HG03064 (cell line): ENCODE results near the gene HCAR2.
"Not testable (repeated sequence)": the region's sequence is repeated elsewhere in the genome, so short reads cannot be mapped to it uniquely, and the experiment has no call there.

ENCODE experiments used
- ATAC-seq: cut with Tn5 transposase; IDR thresholded peaks from one replicate; pipeline ENCODE4 v1.9.1; 2021; ENCODE audit warnings: low read depth; ENCODE audit not compliant: unreplicated experiment

The HCAR2 gene

DNA sequence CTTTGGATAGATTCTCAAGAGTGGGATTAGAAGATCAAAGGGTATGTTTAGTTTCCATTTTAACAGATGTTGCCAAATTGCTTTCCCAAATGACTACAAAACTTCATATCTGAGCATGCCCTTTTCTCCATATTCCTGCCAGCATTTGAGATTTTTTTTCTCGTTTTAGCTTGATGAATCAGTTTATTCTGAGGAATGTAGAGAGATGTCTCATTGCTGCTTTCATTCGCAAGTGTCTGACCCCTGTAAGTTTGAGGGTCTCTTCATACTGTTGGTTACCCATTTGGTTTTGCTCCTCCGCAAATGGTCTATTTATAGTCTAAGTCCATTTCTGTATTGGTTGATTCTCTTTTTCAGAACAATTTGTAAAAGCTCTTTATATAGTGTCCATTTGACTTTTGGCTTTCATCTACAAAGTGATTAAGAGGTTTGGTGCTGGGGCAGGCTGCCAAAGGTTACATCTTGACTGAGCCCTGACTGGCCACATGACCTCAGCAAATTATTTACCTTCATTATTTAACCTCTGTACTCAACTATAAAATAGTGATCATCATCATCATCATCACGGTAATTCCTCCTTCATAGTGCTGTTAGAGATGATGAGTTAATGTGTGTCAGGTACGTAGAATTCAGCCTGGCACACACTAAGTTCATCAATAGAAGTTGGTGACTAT, 33.6 kb downstream of the HCAR2 start:
- ATAC-seq, result no peak

DNA sequence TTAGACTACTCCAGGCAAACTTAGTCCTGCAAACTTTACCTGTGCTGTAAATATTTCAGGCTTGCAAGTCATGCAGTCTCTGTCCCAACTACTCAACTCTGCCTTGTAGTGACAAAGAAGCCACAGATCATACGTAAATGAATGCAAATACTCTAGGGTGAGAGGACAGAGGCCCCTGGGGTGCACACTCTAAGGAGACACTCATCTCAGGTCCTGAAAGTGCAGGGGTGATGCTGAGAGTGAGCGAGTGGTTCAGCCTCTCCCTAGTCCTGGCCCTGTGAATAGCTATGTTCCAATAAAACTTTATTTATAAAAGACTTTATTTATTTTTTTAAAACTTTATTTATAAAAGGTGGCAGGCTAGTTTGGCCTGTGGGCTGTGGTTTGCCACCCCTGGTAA, 34.9 kb downstream of the HCAR2 start:
- ATAC-seq, result no peak

DNA sequence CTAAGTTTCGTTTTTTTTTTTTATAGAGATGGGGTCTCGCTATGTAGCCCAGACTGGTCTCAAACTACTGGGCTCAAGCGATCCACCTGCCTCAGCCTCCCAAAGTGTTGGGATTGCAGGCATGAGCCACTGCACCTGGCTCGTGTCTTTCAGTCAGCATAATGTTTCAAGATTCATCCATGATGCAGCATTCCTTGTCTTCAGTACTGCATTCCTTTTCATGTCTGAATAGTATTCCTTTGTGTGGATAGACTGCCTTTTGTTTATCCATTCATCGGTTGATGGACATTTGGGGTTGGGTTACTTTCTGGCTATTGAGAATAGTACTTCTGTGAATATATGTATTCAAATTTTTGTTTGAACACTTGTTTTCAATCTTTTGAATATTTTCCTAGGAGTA, 37.4 kb downstream of the HCAR2 start:
- ATAC-seq, result no peak

DNA sequence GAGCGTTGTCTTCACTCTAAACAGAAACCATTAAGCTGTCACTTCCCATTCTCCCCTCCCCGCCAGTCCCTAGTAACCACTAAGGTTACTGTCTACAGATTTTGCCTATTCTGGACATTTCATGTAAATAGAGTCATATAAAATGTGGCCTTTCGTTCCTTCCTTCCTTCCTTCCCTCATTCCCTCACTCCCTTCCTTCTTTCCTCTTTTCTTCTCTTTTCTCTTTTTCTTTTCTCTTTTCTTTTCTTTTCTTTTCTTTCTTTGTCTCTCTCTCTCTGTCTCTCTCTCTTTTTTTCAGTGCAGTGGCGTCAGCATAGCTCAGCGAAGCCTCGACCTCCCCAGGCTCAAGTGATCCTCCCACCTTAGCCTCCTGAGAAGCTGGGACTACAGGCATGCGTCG, 37.8 kb downstream of the HCAR2 start:
- no peak for ATAC-seq

DNA sequence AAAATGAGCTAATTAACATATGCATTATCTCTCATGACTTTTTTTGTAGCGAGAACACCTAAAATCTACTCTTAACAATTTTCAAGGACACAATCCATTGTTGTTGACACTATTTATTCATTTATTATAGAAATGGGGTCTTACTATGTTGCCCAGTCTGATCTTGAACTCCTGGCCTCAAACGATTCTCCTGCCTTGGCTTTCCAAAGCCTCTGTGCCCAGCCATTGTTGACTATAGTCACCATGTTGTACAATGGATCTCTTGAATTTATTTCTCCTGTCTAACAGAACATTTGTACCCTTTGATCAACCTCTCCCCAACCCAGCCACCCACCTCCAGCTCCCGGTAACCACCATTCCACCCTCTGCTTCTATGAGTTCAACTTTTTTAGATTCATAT, 41.2 kb downstream of the HCAR2 start:
- no peak for ATAC-seq

DNA sequence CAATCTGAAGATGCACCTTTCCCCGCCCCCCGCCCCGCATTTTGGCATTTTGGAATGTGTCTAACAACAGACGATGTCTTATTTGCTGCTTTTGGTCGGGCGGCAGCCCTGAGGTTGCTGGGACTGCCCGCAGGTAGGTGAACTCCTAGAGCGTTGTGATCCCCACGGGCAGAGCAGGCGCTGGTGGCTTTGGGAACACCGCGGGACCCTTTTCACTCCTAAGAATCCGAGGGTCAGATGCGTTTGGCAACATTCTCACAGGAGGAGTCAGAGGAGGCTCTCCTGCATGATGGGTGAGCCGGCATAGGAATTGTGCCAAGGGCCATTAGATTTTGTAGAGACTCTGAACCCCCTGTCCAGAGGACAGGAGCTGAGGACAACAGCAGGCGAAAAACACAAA, 41.9 kb downstream of the HCAR2 start:
- no peak for ATAC-seq

DNA sequence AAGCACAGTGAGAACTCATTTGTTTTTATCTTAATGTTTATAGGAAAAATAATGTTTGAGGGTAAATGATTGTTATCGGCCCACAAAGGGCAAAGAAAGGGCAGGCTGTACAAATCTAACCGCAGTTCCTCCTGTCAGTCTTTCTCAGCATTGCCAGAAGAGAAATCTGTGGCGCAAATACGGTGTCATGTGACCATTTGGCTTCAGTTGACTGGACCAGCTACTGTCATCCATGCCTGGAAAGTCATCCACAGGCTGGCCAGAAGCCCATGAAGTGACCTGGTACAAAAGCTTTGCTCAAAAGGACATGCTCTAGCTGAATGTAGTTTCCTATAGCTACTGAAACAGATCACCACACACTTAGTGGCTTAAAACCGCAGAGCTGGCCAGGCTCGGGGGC, 43.6 kb downstream of the HCAR2 start:
- no peak for ATAC-seq

DNA sequence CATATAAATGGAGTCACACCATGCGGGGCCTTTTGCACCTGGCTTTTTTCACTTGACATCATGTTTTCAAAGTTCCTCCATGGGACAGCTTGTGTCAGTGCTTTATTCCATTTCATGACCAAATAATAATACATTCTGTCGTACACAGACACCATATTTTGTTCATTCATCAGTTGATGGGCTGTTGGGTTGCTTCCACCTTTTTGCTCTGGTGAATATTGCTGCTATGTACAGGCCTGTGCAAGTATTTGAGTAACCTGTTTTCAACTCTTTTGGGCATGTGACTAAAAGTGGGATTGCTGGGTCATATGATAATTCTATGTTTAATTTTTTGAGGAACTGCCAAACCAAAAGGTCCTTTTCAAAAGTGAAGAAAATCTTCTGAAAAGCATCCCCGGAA, 46.9 kb downstream of the HCAR2 start:
- no peak for ATAC-seq

DNA sequence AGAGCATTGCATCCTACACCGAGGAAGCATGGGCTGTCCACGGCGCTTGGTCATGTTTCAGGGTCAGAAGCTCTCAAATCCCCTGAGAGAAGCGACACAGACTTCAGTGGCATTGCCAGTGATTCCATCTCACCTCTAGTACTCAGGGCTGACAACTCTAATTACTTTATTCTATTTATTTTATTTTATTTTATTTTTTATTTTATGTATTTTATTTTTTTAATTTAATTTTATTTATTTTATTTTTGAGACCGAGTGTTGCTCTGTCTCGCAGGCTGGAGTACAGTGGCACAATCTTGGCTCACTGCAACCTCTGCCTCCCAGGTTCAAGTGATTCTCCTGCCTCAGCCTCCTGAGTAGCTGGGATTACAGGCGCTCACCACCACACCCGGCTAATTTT, 49.9 kb downstream of the HCAR2 start:
- not testable (repeated sequence) for ATAC-seq

DNA sequence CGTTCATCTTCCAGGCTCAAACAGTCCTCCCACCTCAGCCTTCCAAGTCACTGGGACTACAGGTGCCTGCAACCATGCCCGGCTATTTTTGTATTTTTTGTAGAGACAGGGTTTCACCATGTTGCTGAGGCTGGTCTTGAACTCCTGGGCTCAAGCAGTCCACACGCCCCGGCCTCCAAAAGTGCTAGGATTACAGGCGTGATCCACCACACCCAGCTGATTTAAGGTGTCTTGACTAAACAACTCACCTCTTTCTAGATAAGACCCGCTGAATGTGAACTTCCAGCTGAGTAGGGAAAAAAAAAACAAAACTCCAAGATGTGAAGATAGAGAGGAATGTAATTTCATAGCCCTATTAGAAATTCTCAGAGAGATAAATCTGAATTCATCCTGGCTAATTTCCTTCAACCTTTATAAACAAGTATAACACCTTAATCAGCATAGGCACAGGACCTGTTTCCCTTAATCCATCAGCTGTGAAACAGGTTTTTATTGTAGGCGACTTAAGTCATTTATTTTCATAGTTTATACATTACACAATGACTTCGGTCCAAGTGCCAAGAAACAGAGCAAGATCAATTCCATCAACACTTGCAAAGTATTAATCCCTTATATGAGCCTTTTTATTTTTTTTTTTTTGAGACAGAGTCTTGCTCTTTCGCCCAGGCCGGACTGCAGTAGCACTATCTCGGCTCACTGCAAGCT, 51.5 kb downstream of the HCAR2 start:
- ATAC-seq, result no peak
